PFSK-1 (cell line): ENCODE data around the gene DPT.

Source experiments
- POLR2AphosphoS5 ChIP-seq: IDR thresholded peaks from 2 replicates; pipeline ENCODE4 v1.6.1; 2012; ENCODE audit warnings: low read depth, mild to moderate bottlenecking, control low read depth, low read length, moderate library complexity
- TAF1 ChIP-seq: IDR thresholded peaks from 2 replicates; pipeline ENCODE4 v1.6.1; 2012; ENCODE audit warnings: low read length, control low read depth, borderline replicate concordance; ENCODE audit not compliant: insufficient read depth
- TF ChIP-seq, protein P1 (sequence below), 2 experiments: IDR thresholded peaks; 2 replicates each; pipeline versions ENCODE4 v1.6.1 to v1.8.0; 2011 to 2012; ENCODE audit warnings: low read depth in 2 of 2, low read length in 2 of 2, control low read depth in 1 of 2, inconsistent platforms in 1 of 2, mild to moderate bottlenecking in 1 of 2, moderate library complexity in 1 of 2; ENCODE audit not compliant: insufficient read depth in 1 of 2

- TF ChIP-seq, protein P1, sequence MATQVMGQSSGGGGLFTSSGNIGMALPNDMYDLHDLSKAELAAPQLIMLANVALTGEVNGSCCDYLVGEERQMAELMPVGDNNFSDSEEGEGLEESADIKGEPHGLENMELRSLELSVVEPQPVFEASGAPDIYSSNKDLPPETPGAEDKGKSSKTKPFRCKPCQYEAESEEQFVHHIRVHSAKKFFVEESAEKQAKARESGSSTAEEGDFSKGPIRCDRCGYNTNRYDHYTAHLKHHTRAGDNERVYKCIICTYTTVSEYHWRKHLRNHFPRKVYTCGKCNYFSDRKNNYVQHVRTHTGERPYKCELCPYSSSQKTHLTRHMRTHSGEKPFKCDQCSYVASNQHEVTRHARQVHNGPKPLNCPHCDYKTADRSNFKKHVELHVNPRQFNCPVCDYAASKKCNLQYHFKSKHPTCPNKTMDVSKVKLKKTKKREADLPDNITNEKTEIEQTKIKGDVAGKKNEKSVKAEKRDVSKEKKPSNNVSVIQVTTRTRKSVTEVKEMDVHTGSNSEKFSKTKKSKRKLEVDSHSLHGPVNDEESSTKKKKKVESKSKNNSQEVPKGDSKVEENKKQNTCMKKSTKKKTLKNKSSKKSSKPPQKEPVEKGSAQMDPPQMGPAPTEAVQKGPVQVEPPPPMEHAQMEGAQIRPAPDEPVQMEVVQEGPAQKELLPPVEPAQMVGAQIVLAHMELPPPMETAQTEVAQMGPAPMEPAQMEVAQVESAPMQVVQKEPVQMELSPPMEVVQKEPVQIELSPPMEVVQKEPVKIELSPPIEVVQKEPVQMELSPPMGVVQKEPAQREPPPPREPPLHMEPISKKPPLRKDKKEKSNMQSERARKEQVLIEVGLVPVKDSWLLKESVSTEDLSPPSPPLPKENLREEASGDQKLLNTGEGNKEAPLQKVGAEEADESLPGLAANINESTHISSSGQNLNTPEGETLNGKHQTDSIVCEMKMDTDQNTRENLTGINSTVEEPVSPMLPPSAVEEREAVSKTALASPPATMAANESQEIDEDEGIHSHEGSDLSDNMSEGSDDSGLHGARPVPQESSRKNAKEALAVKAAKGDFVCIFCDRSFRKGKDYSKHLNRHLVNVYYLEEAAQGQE (IDR thresholded peaks at IDR 0.05; ENCODE audit: insufficient read depth in 1 of 2, low read depth in 2 of 2, low read length in 2 of 2) = no peak
- no peak for TF ChIP-seq TAF1
- no peak for TF ChIP-seq POLR2AphosphoS5
Observed at GRCh38 chr1:168709405-168710363, 19.3 kb downstream of the DPT start.
